Activated CD8-positive, alpha-beta memory T cell treated with anti-CD3 and anti-CD28 coated beads for 48 hours (primary cell): ENCODE data around the gene TM7SF3.
"Not testable (repeated sequence)": the region's sequence is repeated elsewhere in the genome, so short reads cannot be mapped to it uniquely, and the experiment has no call there.

ENCODE experiments used
- DNase-seq, 3 experiments: peaks; one replicate each; pipeline ENCODE4 v3.0.0-alpha.2; 2020; ENCODE audit warnings: low read depth in 2 of 3, low spot score in 2 of 3

TM7SF3 gene

GRCh38 chr12:27014085-27014858, at the start of gene TM7SF3:
Gene TM7SF3 (minus strand): TSS chr12:27014384. CDS start chr12:27014168, 216 bp downstream.
- DNase-seq = peak; percentile 77 to 92 (median 89)

GRCh38 chr12:27063250-27063851, 49.2 kb upstream of the TM7SF3 start:
- DNase-seq = no peak

GRCh38 chr12:27061317-27061716, 47.1 kb upstream of the TM7SF3 start:
- DNase-seq = no peak

GRCh38 chr12:27060740-27061139, 46.6 kb upstream of the TM7SF3 start:
- no peak for DNase-seq

- DNase-seq = no peak
Measured at GRCh38 chr12:27057543-27057942, 43.4 kb upstream of the TM7SF3 start.

GRCh38 chr12:27055966-27056365, 41.8 kb upstream of the TM7SF3 start:
- DNase-seq = no peak

- DNase-seq = no peak
Measured at GRCh38 chr12:27052742-27053141, 38.6 kb upstream of the TM7SF3 start.

GRCh38 chr12:27052176-27052575, 38.0 kb upstream of the TM7SF3 start:
- DNase-seq = no peak

- DNase-seq = no peak
Measured at GRCh38 chr12:27048822-27049752, 34.9 kb upstream of the TM7SF3 start.

- DNase-seq = not testable (repeated sequence)
Measured at GRCh38 chr12:27042018-27042417, 27.8 kb upstream of the TM7SF3 start.

- DNase-seq = not testable (repeated sequence)
Measured at GRCh38 chr12:27040637-27041036, 26.5 kb upstream of the TM7SF3 start.

GRCh38 chr12:27034607-27035293, 20.6 kb upstream of the TM7SF3 start:
- DNase-seq = no peak

- DNase-seq = no peak
Measured at GRCh38 chr12:27032679-27033078, 18.5 kb upstream of the TM7SF3 start.

- DNase-seq = no peak
Measured at GRCh38 chr12:27031531-27031930, 17.3 kb upstream of the TM7SF3 start.

GRCh38 chr12:27026257-27026656, 12.1 kb upstream of the TM7SF3 start:
- no peak for DNase-seq

- DNase-seq = no peak
Measured at GRCh38 chr12:27025116-27025515, 10.9 kb upstream of the TM7SF3 start.

GRCh38 chr12:27024291-27024690, 10.1 kb upstream of the TM7SF3 start:
- DNase-seq = no peak

GRCh38 chr12:27020761-27021160, 6.6 kb upstream of the TM7SF3 start:
- DNase-seq = no peak

- no peak for DNase-seq
Measured at GRCh38 chr12:27018037-27018436, 3.9 kb upstream of the TM7SF3 start.

GRCh38 chr12:27017163-27017823, 3.1 kb upstream of the TM7SF3 start:
- not testable (repeated sequence) for DNase-seq

GRCh38 chr12:27015730-27016076, 1.5 kb upstream of the TM7SF3 start:
- DNase-seq = no peak
